Left ventricle myocardium superior (tissue), 1 donor: ENCODE results near the gene CDKN2B-AS1. TPM values are rescaled to one million over a fixed set of nuclear protein-coding genes. Genes with fewer than 3 reads are reported as not detected.

Experiments
- ATAC-seq: fragments of 200-7000 bp; cut with Tn5 transposase; one replicate; pipeline ENCODE4 v1.9.1; 2020; ENCODE audit warnings: mild to moderate bottlenecking, moderate library complexity
- DNase-seq: peaks from one replicate; pipeline ENCODE4 v3.0.0-alpha.2; 2020
- intact Hi-C: fragments of 100-400 bp; cut with micrococcal nuclease; formaldehyde crosslinking; loops from one replicate; pipeline ENCODE4 v1.11.0; 2022
- total RNA-seq: library from RNA; stranded (reverse); fragmentation: NEBNext Ultra II Directional; extraction: Animal tissue kit (Norgen Biotek cat#: 25700); gene quantifications from one replicate; pipeline ENCODE4 v1.2.1, GENCODE V29; 2021
- donor health status: DM: no; HTN: yes; CAD: no; lungs with severe emphysema.

CDKN2B-AS1 gene
- total RNA-seq, 1 donor from 2014 or later = 0.17 TPM

GRCh38 chr9:22105005-22105722, 110.6 kb downstream of the CDKN2B-AS1 start:
- intact Hi-C loops = no loop called here
- DNase-seq = no peak
- ATAC-seq = no peak

GRCh38 chr9:22107202-22108045, 112.8 kb downstream of the CDKN2B-AS1 start:
- intact Hi-C loops = no loop called here
- no peak for ATAC-seq
- DNase-seq = no peak

GRCh38 chr9:22108581-22109370, 114.2 kb downstream of the CDKN2B-AS1 start:
- intact Hi-C loops = no loop called here
- no peak for DNase-seq
- no peak for ATAC-seq

DNA sequence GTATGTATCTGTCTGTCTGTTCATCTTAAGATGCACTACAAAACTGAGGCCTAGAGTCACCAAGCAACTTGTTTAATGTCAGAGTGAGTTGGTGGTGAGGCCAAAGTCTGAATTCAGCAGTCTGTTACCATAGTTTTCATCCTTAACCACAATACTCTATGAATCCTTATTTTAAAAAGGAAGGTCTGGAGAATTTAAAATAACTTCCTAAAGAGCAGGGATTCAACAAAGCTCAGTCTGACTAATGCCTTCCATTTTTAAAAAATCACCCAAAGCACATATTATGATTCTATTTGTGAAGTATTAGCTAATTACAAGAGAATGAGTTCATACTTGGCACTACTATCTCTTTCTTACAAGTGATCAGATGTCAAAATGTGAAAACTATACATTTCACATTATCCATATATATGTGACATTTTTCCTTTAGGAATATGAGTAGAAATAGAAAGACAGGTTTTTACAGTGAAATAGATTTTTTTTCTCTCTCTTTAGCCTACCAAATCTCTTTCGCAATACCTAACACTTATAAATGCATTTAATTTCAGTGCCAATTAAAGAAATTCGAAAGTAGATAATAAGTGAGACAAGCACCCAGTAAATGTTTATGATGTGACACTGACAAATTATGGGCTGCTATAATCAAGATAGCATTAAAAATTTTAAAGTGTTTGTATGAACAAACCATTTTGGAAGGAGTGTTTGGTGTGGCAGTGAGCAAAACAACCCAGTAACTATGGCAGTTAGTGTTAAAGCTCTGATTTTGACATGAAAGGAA, 116.8 kb downstream of the CDKN2B-AS1 start:
- ATAC-seq (no peak), DNase-seq (no peak)
- intact Hi-C loops = no loop called here

GRCh38 chr9:22111954-22112247, 117.3 kb downstream of the CDKN2B-AS1 start:
- no peak for DNase-seq
- intact Hi-C loops = no loop called here
- no peak for ATAC-seq

DNA sequence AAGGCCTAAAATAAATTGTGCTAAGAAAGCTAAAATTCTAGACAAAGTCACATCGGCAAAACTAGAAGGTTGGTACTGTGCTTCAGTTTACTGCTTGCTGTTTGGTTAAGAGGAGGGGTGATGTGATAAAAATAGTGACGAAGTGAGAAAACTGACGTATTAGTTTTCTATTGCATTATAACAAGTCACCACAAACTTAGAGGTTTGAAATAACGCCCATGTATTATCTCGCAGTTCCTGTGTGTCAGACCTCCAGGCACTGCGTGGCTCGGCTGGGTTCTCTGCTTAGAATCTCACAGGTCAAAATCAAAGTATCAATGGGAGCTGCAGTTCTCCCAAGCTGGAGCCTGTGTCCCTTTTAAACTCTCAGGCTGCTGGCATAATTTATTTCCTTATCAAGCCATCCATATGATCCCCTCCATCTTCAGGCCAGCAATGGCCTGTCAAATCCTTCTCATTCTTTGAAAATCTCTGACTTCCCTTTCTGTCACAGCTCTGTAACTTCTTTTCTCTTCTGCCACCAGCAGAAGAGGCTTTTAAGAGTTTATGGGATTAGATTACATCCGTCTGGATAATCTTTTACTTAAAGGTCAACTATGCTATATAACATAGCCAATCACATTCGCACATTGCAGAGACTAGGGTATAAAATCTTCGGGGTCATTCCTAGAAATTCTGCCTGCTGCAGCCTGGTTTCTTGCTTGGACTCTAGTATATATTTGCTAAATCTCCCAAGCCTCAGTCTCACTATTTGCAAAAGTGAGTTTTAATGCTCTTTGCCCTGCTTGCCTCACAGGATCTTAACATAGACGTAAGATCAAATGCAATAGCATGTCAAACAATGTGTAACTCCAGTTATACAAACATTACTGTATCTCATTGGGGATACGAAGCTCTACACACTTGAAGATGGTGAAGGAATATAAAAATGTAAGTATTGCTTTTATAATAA, 118.6 kb downstream of the CDKN2B-AS1 start:
- no peak for ATAC-seq
- no peak for DNase-seq
- intact Hi-C loops = no loop called here

GRCh38 chr9:22114956-22115355, 120.4 kb downstream of the CDKN2B-AS1 start:
- DNase-seq = no peak
- intact Hi-C loops = no loop called here
- ATAC-seq = no peak

DNA sequence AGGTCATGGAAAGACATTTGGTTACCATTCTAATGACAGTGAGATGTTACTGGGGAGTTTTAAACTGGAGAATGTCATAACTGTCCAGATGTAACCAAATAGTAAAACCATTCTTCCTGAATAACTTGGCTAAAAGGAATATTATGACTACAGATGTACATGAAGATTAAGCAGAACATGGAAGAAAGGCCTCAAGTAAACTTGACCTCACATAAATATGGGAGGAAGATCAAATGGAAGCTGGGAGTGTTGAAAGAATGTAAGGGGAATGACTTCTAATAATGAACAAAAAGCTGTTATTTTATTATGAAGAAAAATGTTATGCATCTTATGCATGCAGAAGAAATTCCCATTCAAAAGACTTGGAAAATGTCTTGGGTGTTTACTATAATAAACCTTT, 122.2 kb downstream of the CDKN2B-AS1 start:
- no peak for ATAC-seq
- intact Hi-C loops = no loop called here
- DNase-seq = no peak

GRCh38 chr9:22117511-22118384, 123.2 kb downstream of the CDKN2B-AS1 start:
- no peak for ATAC-seq
- DNase-seq = no peak
- intact Hi-C loops = no loop called here

DNA sequence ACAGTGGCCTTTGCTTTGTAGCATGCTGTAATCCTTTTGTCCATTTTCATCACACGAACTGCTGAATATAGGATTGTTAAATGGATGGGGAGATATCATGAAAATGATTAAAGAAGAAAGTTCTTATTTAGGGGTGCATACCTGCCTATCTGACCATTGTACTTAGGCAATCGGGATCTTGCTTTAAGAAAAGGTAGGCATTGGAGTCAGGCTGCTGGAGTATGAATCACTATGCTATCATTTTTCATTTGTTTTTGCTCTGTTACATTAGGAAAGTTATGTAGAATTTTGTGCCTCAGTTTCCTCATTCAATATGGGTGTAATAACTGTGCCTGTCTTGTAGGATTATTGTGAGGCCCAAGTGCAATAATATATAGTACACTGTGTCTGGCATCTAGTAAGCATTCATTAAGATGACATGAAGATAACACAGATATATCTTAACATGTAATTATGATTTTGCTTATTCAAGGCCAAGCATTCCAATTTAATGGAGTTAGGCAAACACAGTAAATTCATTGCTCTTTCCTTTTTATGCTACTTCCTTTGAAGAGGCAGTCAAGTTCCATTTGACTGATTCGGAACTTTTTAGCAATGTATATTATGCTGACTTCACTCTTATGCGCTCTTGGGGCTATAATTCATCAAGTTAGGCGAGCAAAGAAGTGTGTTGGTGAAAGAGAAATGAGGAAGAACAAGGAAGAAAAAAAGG, 124.4 kb downstream of the CDKN2B-AS1 start:
- ATAC-seq = no peak
- intact Hi-C loops = no loop called here
- DNase-seq = no peak

DNA sequence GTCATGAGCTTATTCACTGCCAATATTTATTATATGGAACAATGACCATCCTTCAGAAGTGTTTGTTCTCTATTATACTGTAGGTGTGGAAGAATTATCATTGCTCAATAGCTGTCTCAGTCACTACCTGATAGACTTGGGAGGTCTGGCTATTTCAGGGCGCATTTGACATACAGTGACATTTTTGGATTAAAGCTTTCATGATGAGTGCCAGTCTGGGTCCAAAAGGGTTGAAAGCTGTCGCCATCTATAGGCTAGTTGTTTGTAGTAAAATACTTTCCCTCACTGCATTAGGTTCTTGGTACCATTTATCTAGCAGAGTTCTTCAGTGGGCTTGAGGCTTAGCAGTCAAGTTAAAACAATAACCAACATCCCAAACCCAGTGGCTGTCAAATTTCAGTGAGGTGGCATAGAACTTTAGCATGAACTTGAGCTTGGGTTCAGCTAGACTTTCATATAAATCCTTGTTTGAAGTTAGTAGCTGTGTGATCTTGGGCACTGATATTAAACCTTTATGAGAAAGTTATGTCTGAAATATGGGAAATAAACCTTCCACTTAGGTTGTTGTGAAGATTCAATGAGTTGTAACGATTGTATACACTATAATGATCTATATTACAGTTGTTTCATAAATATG, 125.0 kb downstream of the CDKN2B-AS1 start:
- ATAC-seq (peak; percentile 82), DNase-seq (no peak)
- intact Hi-C loops = no loop called here

DNA sequence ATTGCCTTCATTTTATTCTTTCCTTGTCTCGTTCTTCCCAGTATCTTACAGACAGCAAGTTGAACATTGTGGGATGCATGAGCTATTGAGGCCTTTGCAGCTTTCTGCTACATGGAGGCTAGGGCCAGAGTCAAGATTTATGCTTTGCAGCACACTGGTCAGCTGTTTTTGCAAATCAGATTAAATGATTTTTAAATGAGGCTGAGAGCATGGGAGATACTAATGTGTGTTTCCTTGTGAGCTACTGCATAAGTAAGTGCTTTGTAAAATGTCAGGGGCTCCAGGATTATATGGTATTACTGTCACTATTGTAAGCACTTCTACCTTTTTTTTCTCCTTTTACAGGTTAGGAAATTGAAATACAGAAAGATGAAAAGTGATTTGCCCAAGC, 125.6 kb downstream of the CDKN2B-AS1 start:
- intact Hi-C loops = no loop called here
- ATAC-seq (no peak), DNase-seq (no peak)

GRCh38 chr9:22120595-22120994, 126.0 kb downstream of the CDKN2B-AS1 start:
- ATAC-seq (no peak), DNase-seq (no peak)
- intact Hi-C loops = no loop called here

GRCh38 chr9:22124263-22125011, 129.8 kb downstream of the CDKN2B-AS1 start:
- ATAC-seq (no peak), DNase-seq (no peak)
- intact Hi-C loops = no loop called here

GRCh38 chr9:22129133-22129532, 134.5 kb downstream of the CDKN2B-AS1 start:
- no peak for DNase-seq
- intact Hi-C loops = no loop called here
- no peak for ATAC-seq

DNA sequence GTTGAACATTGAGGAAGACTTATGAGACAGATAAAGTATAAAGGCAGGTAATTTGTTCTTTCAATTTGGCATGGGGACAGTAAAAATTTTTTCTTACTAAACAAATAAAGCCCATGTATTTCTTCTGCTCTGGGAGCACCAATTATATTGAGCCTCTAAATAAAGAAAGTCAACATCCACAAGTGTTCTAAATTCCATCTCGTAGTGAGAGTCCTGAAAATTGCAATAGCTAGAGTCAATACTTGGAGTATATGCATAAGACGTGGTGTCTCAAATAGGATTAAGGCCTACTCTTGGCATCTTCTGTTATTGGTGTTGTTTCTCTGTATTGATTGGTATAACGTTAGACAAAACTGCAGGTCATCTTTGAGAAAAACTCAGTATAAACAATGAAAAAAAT, 135.0 kb downstream of the CDKN2B-AS1 start:
- intact Hi-C loops = no loop called here
- ATAC-seq = no peak

More for the DNA sequence above, 135.0 kb downstream of the CDKN2B-AS1 start:
- DNase-seq = no peak
